ENCODE data around the gene NUDT11. TPM values are rescaled to one million over a fixed set of nuclear protein-coding genes. Genes with fewer than 3 reads are reported as not detected.

Gene NUDT11
- polyA plus RNA-seq, 1 donor: 14.8 TPM

Other genes with a start within 250 kb of the NUDT11 start
- 11.8 TPM for gene NUDT10, start 163.8 kb downstream of the NUDT11 start, polyA plus RNA-seq (ENCODE audit: insufficient read length)
- 1.0 TPM for gene CENPVL3, start 122.3 kb upstream of the NUDT11 start, polyA plus RNA-seq (ENCODE audit: insufficient read length)
- gene CENPVL2, start 186.2 kb upstream of the NUDT11 start, polyA plus RNA-seq (ENCODE audit: insufficient read length): 0.28 TPM
- gene CENPVL1, start 213.9 kb upstream of the NUDT11 start, polyA plus RNA-seq (ENCODE audit: insufficient read length): 0.28 TPM
- 21.2 TPM for gene GSPT2, start 246.8 kb upstream of the NUDT11 start, polyA plus RNA-seq (ENCODE audit: insufficient read length)

Measured in left kidney (tissue), 1 donor.